ELR (cell line): ENCODE data around the gene HERPUD1.
"Not testable (repeated sequence)": the region's sequence is repeated elsewhere in the genome, so short reads cannot be mapped to it uniquely, and the experiment has no call there.

Source experiments
- DNase-seq: peaks from one replicate; pipeline ENCODE4 v3.0.0-alpha.2; 2015; ENCODE audit warnings: low read depth

Gene HERPUD1, protein sequence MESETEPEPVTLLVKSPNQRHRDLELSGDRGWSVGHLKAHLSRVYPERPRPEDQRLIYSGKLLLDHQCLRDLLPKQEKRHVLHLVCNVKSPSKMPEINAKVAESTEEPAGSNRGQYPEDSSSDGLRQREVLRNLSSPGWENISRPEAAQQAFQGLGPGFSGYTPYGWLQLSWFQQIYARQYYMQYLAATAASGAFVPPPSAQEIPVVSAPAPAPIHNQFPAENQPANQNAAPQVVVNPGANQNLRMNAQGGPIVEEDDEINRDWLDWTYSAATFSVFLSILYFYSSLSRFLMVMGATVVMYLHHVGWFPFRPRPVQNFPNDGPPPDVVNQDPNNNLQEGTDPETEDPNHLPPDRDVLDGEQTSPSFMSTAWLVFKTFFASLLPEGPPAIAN

GRCh38 chr16:56931892-56932720 is at the start of gene HERPUD1:
HERPUD1 (plus strand) TSS chr16:56932142; CDS start chr16:56932245, 103 bp downstream.
- peak; percentile 99 for DNase-seq

DNA sequence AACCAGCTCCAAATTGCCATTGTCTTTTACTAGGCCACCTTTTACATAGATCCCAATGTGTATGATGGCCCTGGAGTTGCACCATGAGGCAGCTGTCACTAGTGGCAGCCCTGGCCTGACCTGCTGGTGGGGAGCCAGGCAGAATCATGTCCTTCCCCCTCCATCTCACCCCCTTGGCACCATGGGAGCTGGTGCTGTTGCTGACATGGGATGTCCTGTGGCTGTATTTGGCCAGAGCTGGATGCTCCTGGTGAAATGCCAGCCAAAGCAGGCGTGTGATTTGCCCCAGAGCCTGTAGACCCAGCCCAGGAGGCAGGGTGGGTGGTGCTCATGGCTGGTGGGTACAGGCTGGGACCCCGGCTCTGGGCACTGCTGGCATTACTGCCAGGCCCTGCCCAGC is 48.4 kb upstream of the HERPUD1 start:
- DNase-seq = no peak

GRCh38 chr16:56884026-56884582 is 47.8 kb upstream of the HERPUD1 start:
- DNase-seq = no peak

- DNase-seq = not testable (repeated sequence)
Observed at GRCh38 chr16:56884929-56885328, 47.0 kb upstream of the HERPUD1 start.

DNA sequence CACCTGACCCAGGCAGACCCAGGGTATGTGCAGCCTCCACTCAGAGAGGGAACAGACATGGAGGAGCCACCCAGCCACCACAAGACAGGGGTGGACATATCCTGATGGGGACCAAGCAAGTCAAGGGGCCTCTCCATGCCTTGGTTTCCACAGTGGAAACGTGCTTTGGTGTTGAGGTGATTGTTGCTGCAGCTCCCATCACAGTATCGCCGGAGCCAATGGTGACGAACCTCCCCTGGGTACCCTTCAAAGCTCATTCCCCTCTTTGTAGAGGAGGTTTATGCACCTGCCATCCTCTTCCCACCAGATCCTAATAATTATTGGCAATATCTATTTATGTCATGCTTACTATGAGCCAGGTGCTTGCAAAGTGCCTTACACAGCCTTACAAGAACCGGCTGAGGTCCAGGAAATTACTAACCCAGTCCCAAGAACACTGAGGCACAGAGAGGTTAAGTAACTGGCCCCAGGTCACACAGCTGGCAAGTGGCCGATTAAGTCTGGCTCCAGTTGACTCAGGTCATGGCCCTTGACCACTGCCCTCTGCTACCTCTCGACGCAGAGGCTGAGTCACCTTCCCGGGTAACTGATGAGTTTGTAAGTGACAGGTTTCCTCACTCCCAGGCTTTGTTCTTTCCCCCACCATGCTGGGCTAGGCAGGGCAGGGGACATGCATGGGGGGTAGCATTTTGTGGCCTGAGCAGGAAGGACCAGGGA is 46.3 kb upstream of the HERPUD1 start:
- no peak for DNase-seq

GRCh38 chr16:56886296-56886695 is 45.6 kb upstream of the HERPUD1 start:
- DNase-seq = no peak

DNA sequence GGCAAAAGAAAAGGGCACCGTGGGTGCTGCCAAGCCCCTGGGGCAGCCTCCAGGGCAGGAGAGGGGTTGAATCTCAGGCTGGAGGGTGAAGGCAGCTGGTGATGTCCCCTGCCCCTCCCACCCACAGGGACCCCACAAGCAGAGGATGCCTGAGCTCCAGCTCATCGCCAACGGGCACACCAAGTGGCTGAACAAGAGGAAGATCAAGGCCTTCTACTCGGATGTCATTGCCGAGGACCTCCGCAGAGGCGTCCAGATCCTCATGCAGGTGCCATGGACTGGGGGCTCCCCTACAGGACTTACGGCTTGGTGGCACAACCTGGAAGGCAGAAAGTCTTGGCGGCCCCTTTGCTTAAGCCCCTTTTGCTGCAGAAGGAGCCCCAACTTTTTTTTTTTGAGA is 45.1 kb upstream of the HERPUD1 start:
- DNase-seq = no peak

GRCh38 chr16:56888806-56889205 is 43.1 kb upstream of the HERPUD1 start:
- no peak for DNase-seq

DNA sequence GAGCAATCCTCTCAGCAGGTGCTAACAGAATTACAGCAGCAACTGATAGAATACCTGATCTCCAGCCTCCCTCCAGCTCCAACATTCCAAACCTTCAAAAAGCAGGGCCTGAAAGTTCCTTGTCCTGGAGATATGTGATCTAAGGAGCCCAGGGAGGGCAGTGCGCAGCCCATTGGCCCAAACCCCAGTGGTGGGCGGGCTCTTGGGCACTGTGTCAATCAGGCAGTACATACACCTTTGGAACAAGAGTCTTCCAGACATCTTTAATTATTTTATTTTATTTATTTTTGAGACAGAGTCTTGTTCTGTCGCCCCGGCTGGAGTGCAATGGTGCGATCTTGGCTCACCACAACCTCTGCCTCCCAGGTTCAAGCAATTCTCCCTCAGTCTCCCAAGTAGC is 42.7 kb upstream of the HERPUD1 start:
- no peak for DNase-seq

DNA sequence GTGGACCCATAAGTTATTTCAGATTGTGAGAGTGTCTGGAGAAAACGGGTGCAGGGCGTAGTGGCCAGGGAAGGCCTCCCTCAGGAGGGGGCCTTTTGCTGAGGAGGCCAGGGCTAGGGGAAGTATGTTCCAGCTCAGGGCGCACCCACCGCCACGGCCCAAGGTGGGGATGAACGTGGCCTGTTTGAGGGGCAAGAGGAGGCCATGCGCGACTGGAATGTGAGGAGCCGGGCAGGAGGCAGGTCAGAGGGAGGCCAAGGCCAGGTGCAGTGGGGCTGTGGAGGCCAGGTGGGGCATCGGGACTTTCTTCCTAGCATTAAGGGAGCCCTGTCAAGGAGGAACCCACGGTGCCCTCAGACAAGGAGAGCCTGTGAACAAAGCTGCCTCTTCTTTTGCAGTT is 40.3 kb upstream of the HERPUD1 start:
- no peak for DNase-seq

DNA sequence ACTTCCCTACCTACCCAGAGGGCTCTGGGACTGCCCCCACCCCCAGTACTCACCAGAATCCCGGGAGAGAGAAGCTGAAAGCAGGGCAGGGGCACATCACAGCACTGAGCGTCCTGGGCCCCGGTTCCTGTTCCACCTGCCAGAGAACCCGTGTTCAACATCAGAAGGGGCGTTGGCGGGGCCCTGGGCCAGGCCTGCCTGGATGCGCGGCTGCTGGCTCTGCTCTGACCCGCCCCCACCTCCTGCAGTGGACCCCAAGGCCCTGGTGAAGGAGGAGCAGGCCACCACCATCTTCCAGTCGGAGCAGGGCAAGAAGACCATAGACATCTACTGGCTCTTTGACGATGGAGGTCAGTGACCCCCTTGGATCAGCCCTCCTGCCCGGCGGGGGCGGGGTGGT is 39.2 kb upstream of the HERPUD1 start:
- no peak for DNase-seq

- no peak for DNase-seq
Observed at GRCh38 chr16:56894331-56894917, 37.5 kb upstream of the HERPUD1 start.

DNA sequence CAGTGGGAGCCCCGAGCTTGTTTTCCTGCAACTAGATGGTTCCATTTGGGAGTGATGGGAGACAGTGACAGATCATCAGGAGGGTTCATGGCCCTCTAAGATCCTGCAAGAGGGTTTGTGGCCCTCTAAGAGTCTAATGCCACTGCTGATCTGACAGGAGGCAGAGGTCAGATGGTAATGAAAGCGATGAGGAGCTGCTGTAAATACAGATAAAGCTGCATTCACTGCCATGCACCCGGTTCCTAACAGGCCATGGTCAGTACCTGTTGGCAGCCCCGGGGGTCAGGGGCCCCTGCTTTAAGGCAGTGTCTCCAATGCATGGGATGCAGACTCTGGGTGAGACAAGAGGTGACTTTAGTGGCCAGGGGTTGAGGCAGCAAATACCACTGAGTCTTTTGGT is 36.1 kb upstream of the HERPUD1 start:
- no peak for DNase-seq

DNA sequence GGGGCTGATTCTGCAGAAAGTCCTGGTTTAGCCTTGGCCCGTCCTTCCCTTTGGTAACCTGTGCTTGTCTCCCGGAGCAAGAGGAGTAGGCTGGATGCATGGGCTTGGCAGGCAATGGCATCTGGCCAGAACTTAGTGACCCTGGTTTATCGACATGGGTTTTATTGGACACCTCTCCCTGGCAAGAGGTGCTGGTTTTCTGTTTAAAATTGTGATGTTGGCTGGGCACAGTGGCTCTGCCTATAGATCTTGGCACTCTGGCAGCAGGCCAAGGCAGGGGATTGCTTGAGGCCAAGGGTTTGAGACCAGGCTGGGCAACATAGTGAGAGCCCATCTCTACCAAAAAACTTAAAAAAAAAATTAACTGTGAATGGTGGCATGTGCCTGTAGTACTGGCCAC is 35.7 kb upstream of the HERPUD1 start:
- no peak for DNase-seq

DNA sequence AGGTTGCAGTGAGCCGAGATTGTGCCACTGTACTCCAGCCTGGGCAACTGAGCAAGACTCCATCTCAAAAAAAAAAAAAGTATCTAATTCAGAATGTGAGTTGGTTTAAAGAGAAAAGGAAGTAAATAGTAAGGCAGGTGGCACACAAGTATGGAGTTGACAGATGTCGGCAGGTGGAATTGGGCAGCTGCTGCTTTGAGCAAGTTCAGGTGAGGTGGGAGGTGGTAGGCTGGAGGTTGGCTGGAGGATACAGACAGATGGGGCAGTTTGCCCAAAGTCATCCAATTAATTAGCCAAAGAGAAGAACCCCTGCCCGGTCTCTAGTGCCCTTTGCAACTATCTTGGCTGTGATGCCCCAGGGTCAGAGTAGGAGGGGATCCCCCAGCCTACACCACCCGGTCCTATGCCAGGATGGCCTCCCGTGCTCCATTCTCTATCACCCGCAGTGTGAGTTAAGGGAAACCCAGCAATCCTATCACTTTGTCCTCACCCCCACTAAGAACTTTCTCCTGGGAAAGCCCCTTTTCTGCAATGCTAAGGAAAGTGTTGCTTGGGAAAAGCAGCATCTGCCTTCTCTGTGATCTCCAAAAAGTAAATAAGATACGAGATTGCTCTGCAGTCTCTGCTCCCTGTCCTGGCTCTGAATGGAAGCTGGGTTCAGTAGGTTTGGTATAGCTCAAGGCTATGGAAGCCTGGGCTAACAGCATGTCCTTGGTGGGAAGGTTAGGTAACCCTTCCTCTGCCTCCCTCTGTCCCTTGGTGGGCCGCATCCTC is 34.7 kb upstream of the HERPUD1 start:
- DNase-seq = no peak

DNA sequence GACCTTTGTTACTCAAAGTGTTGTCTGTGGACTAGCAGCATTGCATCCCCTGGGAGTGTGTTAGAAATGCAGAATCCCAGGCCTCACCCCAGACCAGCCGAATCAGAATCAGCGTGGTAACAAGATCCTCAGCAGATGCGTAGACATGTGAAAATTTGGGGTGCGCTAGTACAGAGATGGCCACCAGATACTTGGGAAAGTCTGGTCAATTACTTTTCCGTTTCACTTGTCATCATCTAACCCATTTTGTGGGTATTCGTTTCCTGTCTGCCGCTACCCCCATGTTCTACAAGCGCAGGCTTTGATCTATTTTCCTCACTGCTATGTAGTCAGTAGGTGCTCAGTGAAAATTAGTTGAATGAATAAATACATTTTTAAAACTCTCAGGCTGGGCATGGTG is 33.1 kb upstream of the HERPUD1 start:
- no peak for DNase-seq

GRCh38 chr16:56903866-56904265 is 28.1 kb upstream of the HERPUD1 start:
- DNase-seq = no peak

DNA sequence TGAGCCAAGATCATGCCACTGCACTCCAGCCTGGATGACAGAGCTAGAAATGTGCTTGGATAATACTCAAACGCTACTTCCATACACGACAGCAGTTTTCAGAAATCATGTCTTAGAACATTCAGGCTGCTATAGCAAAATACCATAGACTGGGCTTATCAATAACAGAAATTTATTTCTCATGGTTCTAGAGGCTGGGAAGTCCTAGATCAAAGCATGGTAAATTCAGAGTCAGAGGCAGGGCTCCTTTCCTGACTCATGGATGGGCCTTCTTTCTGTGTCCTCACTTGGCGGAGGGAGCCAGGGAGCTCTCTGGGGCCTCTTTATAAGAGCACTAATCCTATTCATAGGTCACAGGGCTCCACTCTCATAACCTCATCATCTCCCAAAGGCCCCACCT is 24.5 kb upstream of the HERPUD1 start:
- no peak for DNase-seq

DNA sequence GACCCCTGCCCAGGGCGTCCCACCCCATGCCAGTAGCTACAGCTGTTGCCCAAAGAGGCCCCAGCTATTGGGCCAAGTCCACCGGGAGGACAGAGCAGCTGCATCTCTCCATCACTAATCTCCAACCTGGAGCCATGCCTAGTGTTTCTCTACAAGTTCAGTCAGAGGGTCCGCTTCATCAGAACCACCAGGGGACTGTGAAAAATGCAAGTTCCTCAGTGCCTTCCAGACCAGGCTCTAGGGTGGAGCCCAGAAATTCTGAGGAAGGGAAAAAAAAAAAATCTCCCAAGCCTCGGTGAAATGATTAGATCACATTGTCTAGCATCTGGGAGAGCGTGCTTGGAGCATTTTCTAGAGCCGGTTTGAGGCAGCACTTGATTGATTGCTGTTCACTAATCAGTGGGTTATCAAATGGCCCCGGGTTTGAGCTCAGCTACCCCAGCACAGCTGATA is 22.4 kb upstream of the HERPUD1 start:
- no peak for DNase-seq

DNA sequence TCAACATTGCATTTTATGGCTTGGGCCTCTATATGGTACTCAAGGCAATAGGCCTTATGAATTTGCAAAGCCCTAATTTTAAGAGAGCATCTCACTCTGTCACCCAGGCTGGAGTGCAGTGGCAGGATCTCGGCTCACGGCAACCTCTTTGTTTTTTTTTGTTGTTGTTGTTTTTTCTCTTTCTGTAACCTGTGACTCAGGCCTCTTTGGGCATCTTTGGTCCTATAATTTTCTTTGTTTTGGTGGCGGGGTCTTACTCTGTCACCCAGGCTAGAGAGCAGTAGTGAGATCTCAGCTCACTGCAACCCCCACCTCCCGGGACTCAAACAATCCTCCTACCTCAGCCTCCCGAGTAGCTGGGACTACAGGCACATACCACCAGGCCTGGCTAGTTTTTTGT is 21.8 kb upstream of the HERPUD1 start:
- DNase-seq = no peak
